GM12864 (cell line): ENCODE measurements around the gene GGN.
A peak's percentile ranks its signal among the peaks of the same experiment; 100 is the strongest.

ENCODE experiments used
- DNase-seq: peaks from one replicate; pipeline ENCODE4 v3.0.0-alpha.2; 2011; ENCODE audit warnings: low read depth
- H3K4me3 ChIP-seq: 2 replicates; pipeline ENCODE4 v1.5.1; 2011; ENCODE audit warnings: mild to moderate bottlenecking, low read depth, low read length, control low read depth
- CTCF ChIP-seq: IDR thresholded peaks from 2 replicates; pipeline ENCODE4 v1.5.1; 2011; ENCODE audit warnings: low read depth, mild to moderate bottlenecking, moderate library complexity, low read length, control low read depth, inconsistent platforms; ENCODE audit errors: missing control alignments

The GGN gene

GRCh38 chr19:38386300-38386970, 1.4 kb downstream of the GGN start:
- no peak overlapping the region for H3K4me3 ChIP-seq
- no peak for TF ChIP-seq CTCF
- no peak for DNase-seq

- DNase-seq: no peak
- no peak for TF ChIP-seq CTCF
- H3K4me3 ChIP-seq: no peak overlapping the region
These were observed 2.0 kb downstream of the GGN start for GRCh38 chr19:38385804-38386257.

- no peak overlapping the region for H3K4me3 ChIP-seq
- no peak for DNase-seq
- TF ChIP-seq CTCF: no peak
These were observed 2.6 kb downstream of the GGN start for GRCh38 chr19:38385057-38385803.

GRCh38 chr19:38384209-38385027, 3.4 kb downstream of the GGN start:
- no peak overlapping the region for H3K4me3 ChIP-seq
- peak; percentile 57 for TF ChIP-seq CTCF
- DNase-seq: no peak

GRCh38 chr19:38383743-38384142, 4.1 kb downstream of the GGN start:
- no peak for TF ChIP-seq CTCF
- DNase-seq: no peak
- H3K4me3 ChIP-seq: no peak overlapping the region

- no peak for TF ChIP-seq CTCF
- DNase-seq: no peak
- no peak overlapping the region for H3K4me3 ChIP-seq
These were observed 4.7 kb downstream of the GGN start for GRCh38 chr19:38383184-38383583.
